HUES48 (cell line): Measurements from ENCODE around the gene EPB41L4B.

Experiments
- H3K27ac ChIP-seq: one replicate; pipeline ENCODE4 v1.7.0; 2013; ENCODE audit warnings: low read depth, low read length, inconsistent platforms
- H3K27me3 ChIP-seq: 2 replicates; pipeline ENCODE4 v1.6.1; 2013; ENCODE audit warnings: mild to moderate bottlenecking, low read length; ENCODE audit not compliant: control insufficient read depth, insufficient read depth
- H3K36me3 ChIP-seq: 2 replicates; pipeline ENCODE4 v1.6.1; 2013; ENCODE audit warnings: low read length; ENCODE audit not compliant: control insufficient read depth, insufficient read depth
- H3K4me1 ChIP-seq: 2 replicates; pipeline ENCODE4 v1.6.1; 2013; ENCODE audit warnings: mild to moderate bottlenecking, low read length; ENCODE audit not compliant: control insufficient read depth, insufficient read depth
- H3K4me3 ChIP-seq: 2 replicates; pipeline ENCODE4 v1.5.1; 2013; ENCODE audit warnings: mild to moderate bottlenecking, low read depth, low read length
- H3K9ac ChIP-seq: 2 replicates; pipeline ENCODE4 v1.6.1; 2013; ENCODE audit warnings: mild to moderate bottlenecking, low read depth, low read length, moderate library complexity
- H3K9me3 ChIP-seq: 2 replicates; pipeline ENCODE4 v1.6.1; 2013; ENCODE audit warnings: low read length; ENCODE audit not compliant: control insufficient read depth, insufficient read depth

Gene EPB41L4B

DNA sequence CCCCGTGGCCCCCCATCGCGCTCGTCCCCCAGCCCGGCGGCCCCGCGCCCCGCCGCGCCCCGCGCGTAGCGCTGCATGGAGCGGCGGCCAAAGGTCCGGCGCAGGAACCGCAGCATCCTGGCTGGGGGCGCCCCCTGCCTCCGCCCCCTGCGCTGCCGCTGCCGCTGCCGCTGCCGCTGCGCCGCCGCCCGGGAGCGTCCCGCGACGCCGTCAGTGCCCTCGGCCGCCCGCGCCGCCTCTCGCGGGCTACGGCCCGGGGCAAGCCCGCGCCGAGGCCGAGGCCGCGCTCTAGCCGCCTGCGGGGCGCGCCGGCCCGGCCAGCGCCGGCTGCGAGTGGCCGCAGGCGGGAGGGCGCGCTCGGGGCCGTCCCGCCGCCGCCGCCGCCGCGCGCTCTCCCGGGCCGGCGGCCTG, 523 bp downstream of the EPB41L4B start:
- Histone ChIP-seq H3K9ac (no peak overlapping the region), H3K4me3 (peak overlapping the region; percentile 83; the same call in 1 of the 2 replicates), H3K27ac (no peak overlapping the region)

DNA sequence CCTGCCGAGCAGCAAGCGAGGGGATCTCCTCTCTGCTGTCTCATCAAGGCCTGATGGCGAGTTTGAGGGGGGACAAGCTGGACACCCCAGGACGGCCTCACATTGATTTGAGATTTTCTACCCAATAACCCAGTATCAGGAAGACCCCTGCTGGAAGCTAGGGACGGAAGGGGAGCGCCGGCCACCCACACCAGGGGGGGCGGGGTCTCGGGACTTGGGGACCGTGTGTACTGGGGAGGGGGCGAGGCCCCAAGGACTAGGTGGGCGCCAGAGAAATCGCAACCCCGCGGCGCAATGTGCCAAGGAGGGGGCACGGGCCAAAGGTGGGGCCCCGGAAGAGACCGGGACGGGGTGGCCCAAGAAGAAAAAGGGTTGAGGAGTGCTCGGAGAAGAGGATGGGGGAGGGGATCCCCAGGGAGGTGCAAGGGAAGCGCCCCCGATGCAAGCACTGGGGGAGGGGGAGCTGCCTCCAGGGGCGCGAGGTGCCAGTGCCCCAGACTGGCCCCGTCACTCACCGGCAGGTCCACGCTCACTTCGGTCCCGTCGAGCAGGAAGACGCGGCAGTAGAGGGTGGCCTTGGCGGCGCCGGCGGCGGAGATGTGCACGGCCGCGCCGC, 1.1 kb downstream of the EPB41L4B start:
- H3K27ac ChIP-seq, result peak overlapping the region; percentile 96
- H3K4me3 ChIP-seq, result peak overlapping the region; percentile 83
- H3K9ac ChIP-seq, result peak overlapping the region; percentile 65
- H3K36me3 ChIP-seq, result no peaks in the 10 kb centered on the region
- no peaks in the 10 kb centered on the region for H3K9me3 ChIP-seq
- peaks cover 39% of the 10 kb centered on the region for H3K4me1 ChIP-seq
- H3K27me3 ChIP-seq, result peaks cover 9% of the 10 kb centered on the region; the same call in 1 of the 2 replicates

More for the DNA sequence above, 523 bp downstream of the EPB41L4B start:
- Histone ChIP-seq H3K36me3 (no peaks in the 10 kb centered on the region), H3K4me1 (peaks cover 33% of the 10 kb centered on the region), H3K27me3 (peaks cover 9% of the 10 kb centered on the region; the same call in 1 of the 2 replicates), H3K9me3 (no peaks in the 10 kb centered on the region)

DNA sequence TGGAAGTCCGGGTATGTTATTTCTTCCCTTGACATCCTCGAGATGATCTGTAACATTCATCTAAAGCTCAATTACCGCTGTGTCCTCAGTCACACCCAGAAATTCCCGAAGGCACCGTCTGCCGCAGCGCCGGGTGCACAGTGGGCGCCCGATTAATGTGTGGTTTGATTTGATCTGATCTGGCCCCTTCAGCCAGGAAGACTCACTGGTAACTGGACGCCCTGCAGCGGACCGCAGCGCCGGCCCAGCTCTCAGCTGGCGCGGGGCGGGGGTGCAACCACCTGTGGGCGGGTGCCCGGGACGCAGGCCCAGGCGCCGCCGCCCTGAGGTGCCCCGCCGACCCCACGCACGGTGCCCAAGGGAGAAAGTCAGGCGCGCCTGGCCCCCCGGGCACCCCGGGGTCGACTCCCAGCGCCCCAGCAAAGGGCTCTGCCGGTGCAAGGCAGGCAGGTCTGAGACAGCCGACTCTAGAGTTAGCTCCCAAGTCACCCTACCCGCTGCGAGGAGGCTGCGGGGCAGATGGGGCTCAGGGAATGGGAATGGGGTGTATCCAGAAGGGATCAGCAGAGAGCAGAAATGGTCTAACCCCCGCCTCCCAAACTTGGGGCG, 1.7 kb downstream of the EPB41L4B start:
- no peaks in the 10 kb centered on the region for H3K36me3 ChIP-seq
- H3K27me3 ChIP-seq, result peaks cover 9% of the 10 kb centered on the region; the same call in 1 of the 2 replicates
- H3K27ac ChIP-seq, result peak overlapping the region; percentile 96
- H3K4me3 ChIP-seq, result peak overlapping the region; percentile 83
- H3K9ac ChIP-seq, result peak overlapping the region; percentile 65
- peaks cover 45% of the 10 kb centered on the region for H3K4me1 ChIP-seq
- H3K9me3 ChIP-seq, result no peaks in the 10 kb centered on the region

DNA sequence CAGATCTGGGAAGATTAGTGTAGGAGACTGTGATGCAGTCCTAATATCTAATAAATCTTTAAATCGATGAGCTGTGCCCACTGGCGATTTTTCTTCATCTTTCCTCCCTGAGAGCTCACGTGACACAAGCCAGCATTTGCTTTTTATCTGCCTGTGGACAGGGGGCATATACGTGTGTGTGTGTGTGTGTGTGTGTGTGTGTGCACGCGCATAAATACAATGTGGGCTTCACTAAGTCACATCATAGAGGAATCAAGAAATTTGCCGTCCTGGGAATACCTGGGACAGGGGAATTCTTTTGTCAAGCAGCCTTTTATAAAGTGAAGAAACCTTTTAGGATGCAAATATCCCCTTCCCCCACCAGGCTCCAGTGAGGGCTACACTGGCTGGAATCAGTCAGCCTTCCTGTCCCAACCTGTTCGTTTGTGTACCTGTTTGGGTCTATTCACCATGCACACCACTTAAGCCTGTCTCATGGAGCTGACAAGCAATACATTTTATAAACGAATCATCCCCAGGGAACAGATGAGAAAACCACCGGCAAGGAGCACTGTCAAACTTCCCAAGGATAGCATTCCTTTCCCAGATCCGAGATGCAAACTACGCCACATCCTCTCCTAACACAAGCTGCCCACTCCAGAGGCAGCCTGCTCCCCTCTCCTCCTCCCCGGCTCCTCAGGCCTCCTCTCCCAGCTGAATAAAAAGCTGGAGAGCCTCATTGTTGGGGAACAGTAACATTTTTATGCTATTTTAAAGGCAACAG, 2.7 kb downstream of the EPB41L4B start:
- peak overlapping the region; percentile 83 for H3K4me3 ChIP-seq
- H3K27me3 ChIP-seq, result peaks cover 9% of the 10 kb centered on the region; the same call in 1 of the 2 replicates
- H3K27ac ChIP-seq, result peak overlapping the region; percentile 96
- H3K9ac ChIP-seq, result peak overlapping the region; percentile 64
- peaks cover 55% of the 10 kb centered on the region for H3K4me1 ChIP-seq
- no peaks in the 10 kb centered on the region for H3K36me3 ChIP-seq
- H3K9me3 ChIP-seq, result no peaks in the 10 kb centered on the region

DNA sequence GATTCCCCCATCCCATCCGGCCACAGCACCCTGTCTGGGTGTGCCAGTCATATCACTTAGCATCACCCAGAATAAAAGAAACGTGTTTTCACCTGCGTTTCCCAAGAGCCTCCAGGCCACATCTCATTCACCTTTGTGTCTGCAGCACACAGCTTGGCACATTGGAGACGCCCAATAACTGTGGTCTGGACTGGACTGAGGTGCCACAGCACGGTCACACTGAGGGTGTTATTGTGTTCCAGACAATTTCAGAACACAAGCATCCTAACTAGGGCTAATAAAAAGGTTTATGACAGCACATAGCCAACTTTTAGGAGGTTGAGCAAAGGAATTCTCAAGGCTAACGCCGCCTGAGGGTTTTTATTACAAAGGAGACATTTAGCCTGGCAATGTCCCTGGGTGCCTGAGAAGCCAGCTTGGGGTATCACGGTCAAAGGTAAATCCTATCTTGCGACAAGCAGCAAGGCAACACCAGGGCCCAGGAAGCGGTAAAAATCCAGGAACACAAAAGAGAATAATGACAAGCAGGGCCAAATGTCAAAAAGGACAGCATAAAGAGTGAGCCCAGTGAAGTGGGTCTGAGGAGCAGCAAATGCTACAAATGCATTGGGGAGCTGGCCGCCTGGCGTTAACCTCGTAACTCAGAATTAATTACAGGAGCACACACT, 3.4 kb downstream of the EPB41L4B start:
- Histone ChIP-seq H3K4me3 (peak overlapping the region; percentile 83), H3K9ac (0 out of 2 replicates have a peak overlapping the region, but pooled peaks have one; percentile 17), H3K27ac (peak overlapping the region; percentile 96)

DNA sequence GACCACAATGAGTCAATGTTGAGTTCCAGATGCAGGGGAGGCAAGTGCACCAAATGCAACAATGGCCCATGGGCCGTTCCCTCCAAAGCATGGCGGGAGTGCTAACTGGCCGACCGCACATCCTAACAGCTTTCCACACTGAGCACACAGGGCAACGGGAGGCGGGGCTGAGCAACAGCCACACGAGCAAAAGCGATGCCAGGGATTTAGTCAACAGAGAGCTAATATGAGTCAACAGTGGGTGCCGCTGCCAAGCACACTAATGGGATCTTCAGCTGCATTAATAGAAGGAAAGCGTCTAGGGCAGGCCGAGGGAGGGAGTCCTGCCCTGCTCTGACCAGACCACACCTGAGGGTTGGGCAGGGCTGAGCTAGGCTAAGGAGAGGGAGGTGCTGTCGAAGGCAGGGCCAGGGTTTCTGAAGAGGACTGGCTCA, 4.6 kb downstream of the EPB41L4B start:
- Histone ChIP-seq H3K36me3 (no peaks in the 10 kb centered on the region), H3K4me3 (no peak overlapping the region), H3K4me1 (peaks cover 72% of the 10 kb centered on the region), H3K9ac (no peak overlapping the region), H3K27ac (no peak overlapping the region), H3K27me3 (no peaks in the 10 kb centered on the region), H3K9me3 (no peaks in the 10 kb centered on the region)

More for the DNA sequence above, 3.4 kb downstream of the EPB41L4B start:
- H3K27me3 ChIP-seq, result peaks cover 9% of the 10 kb centered on the region; the same call in 1 of the 2 replicates
- no peaks in the 10 kb centered on the region for H3K36me3 ChIP-seq
- no peaks in the 10 kb centered on the region for H3K9me3 ChIP-seq
- peaks cover 62% of the 10 kb centered on the region for H3K4me1 ChIP-seq

DNA sequence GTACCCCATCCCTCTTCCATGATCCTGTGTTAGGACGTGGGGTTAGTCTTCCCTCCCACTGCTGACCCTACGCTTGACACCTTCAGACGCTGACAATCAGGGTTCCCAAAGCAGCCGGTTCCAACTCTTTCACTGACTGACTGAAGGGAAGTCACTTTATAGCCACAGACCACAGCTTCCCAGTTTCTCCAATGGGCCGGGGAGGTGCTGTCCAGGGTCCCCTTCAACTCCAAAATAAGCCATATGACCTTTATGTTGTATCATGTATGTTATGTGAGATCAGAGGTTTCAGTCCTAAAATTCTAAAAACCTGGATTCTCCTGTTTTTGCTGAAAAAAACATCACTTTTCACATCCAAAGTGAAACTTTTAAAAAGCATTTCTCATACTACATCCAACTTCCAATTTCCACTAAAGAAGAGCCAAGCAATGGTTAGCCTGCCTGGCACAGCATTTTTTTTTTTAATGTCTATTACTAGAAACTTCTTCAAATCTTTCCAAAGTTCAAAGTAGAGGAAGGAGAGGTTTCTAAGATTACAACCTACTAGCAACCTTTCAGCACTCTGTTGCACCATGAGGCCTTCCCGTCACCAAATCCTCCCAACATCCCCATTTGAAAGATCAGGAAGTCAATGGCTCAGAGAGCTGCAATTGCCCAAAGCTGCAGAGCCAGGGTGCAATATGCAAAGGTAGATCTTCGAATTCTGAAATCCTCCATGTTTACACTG, 5.2 kb downstream of the EPB41L4B start:
- Histone ChIP-seq H3K4me1 (peaks cover 72% of the 10 kb centered on the region), H3K9me3 (no peaks in the 10 kb centered on the region), H3K4me3 (no peak overlapping the region), H3K9ac (no peak overlapping the region), H3K27ac (no peak overlapping the region), H3K36me3 (no peaks in the 10 kb centered on the region), H3K27me3 (no peaks in the 10 kb centered on the region)

DNA sequence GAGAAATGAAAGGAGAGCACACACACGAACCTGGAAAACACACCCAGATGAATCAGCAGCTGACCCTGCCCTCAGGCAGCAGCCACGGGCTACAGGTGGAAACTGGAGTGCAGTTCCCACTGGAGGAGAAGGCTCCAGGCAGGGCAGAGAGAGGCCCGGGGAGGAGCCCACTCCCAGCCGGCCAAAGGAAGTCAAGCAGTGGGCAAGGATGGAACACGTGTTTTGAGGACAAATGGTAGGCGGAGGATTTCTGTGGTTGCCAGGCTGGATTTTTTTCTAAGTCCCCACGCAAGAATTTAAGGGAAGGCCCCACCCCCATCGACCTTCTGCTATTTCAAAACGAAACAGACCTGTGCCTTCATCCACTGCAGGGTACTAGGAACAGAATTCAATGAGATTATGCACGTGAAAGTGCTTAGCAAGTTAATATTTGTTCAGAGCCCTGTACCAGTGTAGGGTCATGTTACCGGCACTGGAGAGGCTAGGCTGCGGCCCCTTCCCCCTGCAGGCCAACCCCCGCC, 6.8 kb downstream of the EPB41L4B start:
- Histone ChIP-seq H3K4me3 (no peak overlapping the region), H3K4me1 (peaks cover 72% of the 10 kb centered on the region), H3K27ac (no peak overlapping the region), H3K36me3 (no peaks in the 10 kb centered on the region), H3K9ac (no peak overlapping the region), H3K27me3 (no peaks in the 10 kb centered on the region), H3K9me3 (no peaks in the 10 kb centered on the region)

DNA sequence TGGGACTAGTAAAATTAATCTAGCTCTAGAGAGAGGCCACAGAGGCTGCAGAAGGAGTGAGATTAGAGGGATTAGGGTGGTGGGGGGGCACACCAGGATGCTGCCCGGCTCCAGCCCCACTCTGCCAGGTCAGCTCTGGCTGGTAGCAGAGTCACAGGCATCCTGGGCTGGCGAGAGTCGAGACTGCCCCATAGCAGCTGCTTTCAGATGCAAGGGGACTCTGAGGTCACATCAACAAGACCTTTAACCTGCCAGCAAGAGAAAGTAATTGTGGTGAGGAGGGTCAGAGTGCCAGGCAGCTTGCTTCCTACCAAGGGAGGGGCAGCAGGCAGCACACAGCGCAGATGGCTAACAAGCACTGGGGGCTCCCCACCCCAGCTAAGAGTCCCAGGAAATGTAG, 7.5 kb downstream of the EPB41L4B start:
- H3K27ac ChIP-seq, result no peak overlapping the region
- H3K27me3 ChIP-seq, result no peaks in the 10 kb centered on the region
- no peak overlapping the region for H3K9ac ChIP-seq

DNA sequence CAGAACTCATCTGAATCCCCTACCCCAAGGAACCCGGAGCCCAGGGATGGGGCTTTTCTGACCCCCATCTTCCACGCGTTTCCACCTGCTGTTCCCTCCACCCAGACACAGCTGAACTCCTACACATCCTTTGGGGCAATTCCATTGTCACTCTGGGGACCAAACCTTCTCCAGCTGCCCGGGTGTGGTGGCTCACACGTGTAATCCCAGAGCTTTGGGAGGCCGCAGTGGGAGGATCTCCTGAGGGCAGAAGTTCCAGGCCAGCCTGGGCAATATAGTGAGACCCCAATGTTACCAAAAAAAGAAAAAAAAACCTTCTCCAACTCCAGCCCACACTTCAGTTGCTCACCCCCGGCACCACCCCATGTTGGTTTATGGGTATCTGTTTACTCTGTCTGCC, 8.1 kb downstream of the EPB41L4B start:
- Histone ChIP-seq H3K36me3 (no peaks in the 10 kb centered on the region), H3K4me1 (peaks cover 61% of the 10 kb centered on the region), H3K9me3 (no peaks in the 10 kb centered on the region), H3K27me3 (no peaks in the 10 kb centered on the region), H3K9ac (no peak overlapping the region), H3K27ac (no peak overlapping the region), H3K4me3 (no peak overlapping the region)

More for the DNA sequence above, 7.5 kb downstream of the EPB41L4B start:
- H3K36me3 ChIP-seq, result no peaks in the 10 kb centered on the region
- H3K4me1 ChIP-seq, result peaks cover 65% of the 10 kb centered on the region
- H3K4me3 ChIP-seq, result no peak overlapping the region
- no peaks in the 10 kb centered on the region for H3K9me3 ChIP-seq
